Activated naive CD4-positive, alpha-beta T cell treated with anti-CD3 and anti-CD28 coated beads, Interleukin-2, amount 50 U/mL, for 16 hours (primary cell): ENCODE data around the gene ECT2.
"Not testable (repeated sequence)": the region's sequence is repeated elsewhere in the genome, so short reads cannot be mapped to it uniquely, and the experiment has no call there.

Experiments used
- DNase-seq: peaks from one replicate; pipeline ENCODE4 v3.0.0-alpha.2; 2020

ECT2 gene

DNA sequence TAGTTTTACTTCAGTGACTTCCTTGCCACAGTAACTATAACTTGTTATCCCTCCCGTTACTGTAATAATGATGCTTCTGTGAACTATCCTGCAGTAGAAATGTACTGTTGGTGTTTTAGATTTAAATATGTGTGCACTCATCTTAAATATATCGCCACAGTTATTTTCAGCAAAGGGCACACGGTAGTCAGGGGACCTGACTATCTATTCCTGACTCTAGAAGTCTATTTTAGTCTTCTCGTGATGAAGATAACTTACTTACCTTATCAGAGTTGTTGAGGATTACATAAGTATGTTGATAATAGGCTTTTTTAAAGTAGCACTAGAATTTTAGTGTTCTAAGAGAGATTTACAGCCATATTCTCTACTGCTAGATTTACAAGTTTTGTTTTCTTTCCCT lies 65.3 kb downstream of the ECT2 start:
- DNase-seq, result no peak

DNA sequence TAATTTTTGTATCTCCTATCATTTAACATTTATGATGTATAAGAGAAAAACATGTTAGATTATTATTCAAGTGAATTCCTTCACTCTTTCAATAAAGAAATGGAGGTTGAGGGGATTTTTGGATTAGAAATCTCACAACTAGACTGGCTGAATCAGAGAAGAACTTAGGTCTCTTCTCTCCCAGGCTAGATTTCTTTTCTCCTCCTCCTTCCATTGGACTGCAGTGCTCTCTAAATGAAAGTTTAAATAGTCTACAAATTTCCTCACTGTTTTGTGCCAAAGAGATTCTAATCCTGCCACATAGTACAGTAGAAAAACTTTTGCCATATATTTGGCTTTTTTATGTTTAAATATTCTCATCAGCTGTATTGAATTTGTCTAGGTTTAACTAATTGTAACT lies 65.8 kb downstream of the ECT2 start:
- DNase-seq, result no peak

GRCh38 chr3:172816968-172817367 lies 66.4 kb downstream of the ECT2 start:
- DNase-seq, result no peak

GRCh38 chr3:172820492-172820891 lies 70.0 kb downstream of the ECT2 start:
- DNase-seq, result no peak

DNA sequence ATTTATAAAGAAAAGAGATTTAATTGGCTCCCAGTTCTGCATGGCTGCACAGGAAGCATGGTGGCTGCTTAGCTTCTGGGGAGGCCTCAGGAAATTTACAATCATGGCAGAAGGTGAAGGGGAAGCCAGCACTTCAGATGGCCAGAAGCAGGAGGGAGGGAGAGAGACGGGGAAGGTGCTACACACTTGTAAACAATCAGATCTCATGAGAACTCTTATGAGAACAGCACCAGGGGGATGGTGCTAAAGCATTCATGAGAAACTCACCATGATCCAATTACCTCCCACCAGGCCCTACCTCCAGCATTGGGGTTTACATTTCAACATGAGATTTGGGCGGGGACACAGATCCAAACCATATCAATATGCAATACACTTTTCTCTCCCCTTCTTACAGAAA lies 73.7 kb downstream of the ECT2 start:
- DNase-seq, result no peak

- not testable (repeated sequence) for DNase-seq
These were observed 76.7 kb downstream of the ECT2 start for GRCh38 chr3:172827231-172827630.

DNA sequence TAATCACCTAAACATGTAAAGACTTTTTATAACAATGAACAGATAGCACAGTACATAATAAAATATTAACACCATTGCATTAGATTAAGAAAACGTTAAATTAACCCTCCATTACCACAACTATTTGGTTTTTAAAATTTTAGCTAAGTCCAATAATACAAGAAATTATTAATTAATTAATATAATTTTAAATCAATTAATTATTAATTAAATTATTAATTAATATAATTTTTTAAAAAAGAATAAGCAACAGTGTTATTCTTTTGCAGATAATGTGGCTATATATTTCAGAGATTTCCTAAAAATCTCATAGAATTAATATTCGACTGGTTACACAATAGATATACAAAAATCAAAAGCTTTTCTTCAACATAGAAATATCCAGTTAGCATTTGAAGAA lies 82.5 kb downstream of the ECT2 start:
- DNase-seq, result no peak

DNA sequence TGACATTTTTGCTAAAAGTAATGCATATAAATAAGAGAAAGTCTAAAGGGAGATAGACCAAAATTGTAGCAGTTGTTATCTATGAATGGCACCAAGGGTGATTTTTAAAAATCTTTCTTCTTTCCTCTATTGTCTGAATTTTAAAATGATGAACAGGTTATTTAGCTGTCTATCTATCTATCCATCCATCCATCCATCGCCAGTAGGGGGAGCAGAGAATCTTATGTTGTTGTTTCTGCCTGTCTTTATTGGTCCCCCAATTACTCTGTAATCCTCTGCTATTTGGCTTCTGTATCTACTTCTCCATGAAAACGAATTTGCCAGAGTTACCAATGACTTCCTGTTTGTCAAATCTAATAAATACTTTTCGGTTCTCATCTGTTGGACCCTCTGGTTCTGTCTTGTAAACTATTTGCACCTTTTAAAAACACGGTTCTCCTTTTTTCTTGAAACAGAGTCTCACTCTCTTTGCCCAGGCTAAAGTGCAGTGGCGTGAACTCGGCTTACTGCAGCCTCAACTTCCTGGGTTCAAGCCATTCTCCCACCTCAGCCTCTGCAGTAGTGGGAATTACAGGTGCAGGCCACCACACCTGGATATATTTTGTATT lies 86.0 kb downstream of the ECT2 start:
- DNase-seq, result no peak

- DNase-seq, result no peak
These were observed 89.2 kb downstream of the ECT2 start for GRCh38 chr3:172839679-172840078.

DNA sequence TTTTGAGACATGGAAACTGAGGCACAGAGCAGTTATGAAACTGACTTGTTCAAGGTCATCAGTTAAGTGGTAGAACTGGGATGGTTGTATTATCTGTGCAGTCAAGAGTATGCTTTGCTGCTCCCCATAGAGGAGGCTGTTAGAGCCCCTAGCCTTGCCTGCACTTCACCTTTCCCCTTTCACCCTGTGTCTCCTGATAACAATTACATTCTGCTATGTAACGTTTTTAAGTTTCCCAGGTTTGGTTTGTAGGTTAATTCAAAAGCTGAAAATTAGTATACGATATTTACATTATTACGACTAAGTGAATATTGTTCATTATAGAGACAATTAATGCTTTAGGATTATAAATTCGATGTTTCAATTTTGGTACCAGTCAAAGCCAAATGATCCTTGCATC lies 89.9 kb downstream of the ECT2 start:
- DNase-seq, result no peak

DNA sequence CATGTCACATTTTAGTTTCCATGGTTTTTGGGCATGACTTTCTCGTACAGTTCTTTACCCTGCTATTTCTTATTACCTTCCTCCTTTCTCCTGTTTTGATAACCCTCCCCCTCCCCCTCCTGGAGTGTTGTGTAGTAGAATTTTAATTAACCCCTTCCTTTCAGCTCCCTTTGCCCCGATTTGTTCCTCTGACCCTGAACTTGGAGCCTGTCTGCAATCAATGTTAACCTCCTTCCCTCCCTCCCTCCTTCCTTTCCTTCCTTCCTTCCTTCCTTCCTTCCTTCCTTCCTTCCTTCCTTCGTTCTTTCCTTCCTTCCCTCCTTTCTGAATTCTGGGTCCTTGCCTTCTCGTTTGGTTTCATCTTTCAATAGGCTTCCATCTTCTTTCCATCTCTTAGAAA lies 90.4 kb downstream of the ECT2 start:
- DNase-seq, result no peak

DNA sequence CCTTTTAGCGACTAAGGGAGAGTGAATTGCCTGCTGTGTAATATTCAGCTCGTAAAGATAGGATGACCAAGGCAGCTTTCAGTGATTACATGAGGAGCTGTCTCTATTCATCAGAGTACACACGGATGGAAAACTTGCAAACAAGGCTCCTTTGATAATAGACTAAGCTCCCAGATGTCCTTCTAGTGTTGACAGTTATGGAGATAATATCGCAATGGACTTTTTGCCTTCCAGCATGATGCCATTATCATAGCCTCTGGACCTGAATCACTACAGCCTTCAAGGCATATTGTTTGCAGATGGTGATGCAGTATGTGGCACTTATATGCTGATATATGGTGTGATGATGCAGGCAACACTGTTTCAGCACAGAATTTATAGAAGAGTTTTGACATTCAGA lies 93.9 kb downstream of the ECT2 start:
- no peak for DNase-seq

- no peak for DNase-seq
These were observed 95.6 kb downstream of the ECT2 start for GRCh38 chr3:172846103-172846561.

GRCh38 chr3:172846706-172847105 lies 96.2 kb downstream of the ECT2 start:
- no peak for DNase-seq

DNA sequence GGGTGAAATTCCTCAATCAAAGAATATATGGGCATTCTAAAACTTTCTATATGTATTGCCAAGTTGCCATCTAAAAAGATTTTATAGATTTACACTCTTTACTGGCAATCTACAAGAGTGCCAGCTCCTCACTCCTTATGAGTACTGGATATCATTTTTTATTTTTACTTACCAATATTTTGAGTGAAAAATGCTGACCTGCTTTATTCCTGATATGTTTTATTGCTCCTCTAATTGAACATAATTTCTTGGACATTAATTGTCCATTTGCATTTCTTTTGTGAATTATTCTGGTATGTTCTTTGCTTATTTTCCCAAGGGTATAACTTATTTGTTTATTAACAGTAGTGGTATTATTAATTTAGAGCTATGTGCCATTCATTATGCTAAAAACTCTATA lies 96.8 kb downstream of the ECT2 start:
- no peak for DNase-seq

DNA sequence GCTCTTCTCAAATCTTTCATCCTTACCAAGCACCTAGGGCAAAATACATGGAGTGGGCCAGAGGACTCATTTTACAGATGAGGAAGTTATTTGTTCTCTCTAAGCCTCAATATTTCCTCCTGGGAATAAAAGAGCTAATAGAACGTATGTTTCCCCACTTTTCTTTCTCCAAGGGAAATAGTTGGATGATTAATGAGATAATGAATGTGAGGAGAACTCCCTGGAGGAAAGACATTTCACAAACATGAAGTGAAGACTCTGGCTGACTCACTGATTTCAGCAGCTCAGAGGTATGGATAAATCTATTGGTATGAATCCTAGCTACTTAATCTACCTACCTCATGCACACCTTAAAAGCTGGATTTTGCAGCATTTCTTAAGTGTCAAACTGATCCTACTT lies 98.4 kb downstream of the ECT2 start:
- DNase-seq, result no peak

DNA sequence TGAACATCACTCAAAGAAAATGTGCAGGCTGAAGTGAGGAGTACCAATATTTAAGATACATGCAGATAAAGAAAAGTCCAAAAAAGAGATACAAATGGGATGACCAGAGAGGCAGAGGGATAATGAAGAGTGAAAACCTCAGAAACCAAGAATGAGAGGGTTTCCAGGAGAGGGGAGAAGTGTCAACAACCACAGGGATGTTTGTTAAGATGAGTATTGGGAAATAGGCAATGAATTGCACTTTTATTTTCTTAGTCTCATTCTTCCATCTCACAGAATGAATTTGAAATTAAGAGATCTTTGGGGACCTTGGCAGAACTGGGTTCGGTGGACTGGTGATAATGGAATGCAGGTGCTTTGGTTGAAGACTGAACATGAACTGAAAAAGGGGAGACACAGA lies 102.5 kb downstream of the ECT2 start:
- DNase-seq, result no peak

- no peak for DNase-seq
These were observed 103.6 kb downstream of the ECT2 start for GRCh38 chr3:172853921-172854666.

GRCh38 chr3:172855037-172855436 lies 104.5 kb downstream of the ECT2 start:
- no peak for DNase-seq

GRCh38 chr3:172856795-172857742 lies 106.5 kb downstream of the ECT2 start:
- DNase-seq, result no peak

GRCh38 chr3:172859041-172859440 lies 108.5 kb downstream of the ECT2 start:
- no peak for DNase-seq

GRCh38 chr3:172866726-172867350 lies 116.3 kb downstream of the ECT2 start:
- DNase-seq, result not testable (repeated sequence)

DNA sequence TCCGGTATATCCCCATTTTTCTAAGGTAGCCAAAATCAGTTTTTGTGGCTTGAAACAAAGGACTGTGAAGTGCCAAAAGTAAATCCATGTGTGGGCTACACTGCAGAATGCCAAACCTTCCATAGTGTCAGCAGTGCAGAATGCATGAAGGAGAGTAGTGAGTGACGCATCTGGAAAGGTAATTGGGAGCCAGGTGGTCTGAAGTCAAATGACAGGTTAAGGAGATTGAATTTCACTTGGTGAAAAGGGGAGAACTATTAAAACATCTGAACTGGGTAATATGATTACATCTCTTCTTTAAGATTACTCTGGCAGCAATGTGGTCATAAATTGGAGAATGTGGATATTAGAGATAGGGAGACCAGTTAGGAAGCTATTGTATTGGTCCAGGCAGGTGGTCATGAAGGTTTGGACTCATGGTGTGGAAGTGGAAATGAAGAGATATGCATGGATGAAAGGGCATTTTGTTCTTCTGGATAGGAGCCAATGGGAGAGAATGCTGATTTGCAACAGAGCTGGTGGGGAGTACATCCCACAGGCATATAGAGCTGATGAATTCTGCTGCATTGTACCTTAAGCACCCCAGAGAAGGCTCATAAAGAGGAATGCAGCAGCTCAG lies 118.2 kb downstream of the ECT2 start:
- DNase-seq, result no peak
